ENCODE results near the gene SERPINA1. TPM values are rescaled to one million over a fixed set of nuclear protein-coding genes. Genes with fewer than 3 reads are reported as not detected.

Gene SERPINA1
- total RNA-seq, 1 experiment from 2014 or later = 4.9 TPM

DNA sequence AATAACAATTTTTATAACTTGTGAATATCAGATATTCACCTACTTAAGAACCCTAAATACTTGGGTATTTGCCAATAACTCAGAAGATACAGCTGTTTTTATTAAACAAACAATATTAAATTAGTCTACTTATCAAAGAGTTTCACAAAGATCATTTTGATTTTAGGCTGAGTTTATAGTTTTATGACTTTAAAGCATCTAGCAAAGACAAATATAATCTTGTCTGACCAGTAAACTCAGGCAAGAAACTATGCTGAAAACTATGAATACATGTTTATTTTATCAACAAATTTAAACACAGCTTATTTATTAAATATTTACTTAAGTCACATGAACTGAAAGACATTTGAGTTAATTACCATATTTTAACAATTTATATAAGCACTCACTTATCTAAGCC lies 18.5 kb upstream of the SERPINA1 start:
- Histone ChIP-seq H3K27ac (ENCODE audit: low read length) (no peak overlapping the region), H3K4me1 (ENCODE audit: control insufficient read depth, insufficient read depth, low read length) (no peaks in the 10 kb centered on the region), H3K4me3 (ENCODE audit: low read depth in 2 of 2, low read length in 2 of 2) (no peak overlapping the region), H3K36me3 (ENCODE audit: control insufficient read depth, insufficient read depth, low read length) (no peaks in the 10 kb centered on the region), H3K27me3 (ENCODE audit: control insufficient read depth, insufficient read depth, low read length) (no peaks in the 10 kb centered on the region), H3K9me3 (ENCODE audit: control insufficient read depth, insufficient read depth, low read depth, low read length) (peaks cover 5% of the 10 kb centered on the region; the same call in 1 of the 2 replicates)
- CTCF ChIA-PET = no interaction called here
- no peak for ATAC-seq
- no TSS peak for BruUV-seq (replicated peaks)
- intact Hi-C loops (cut with micrococcal nuclease; ENCODE audit: unreplicated experiment) (no loop called here), in situ Hi-C loops (cut with HindIII; ENCODE audit: low pct_unique_long_range_greater_than_20kb, low sequenced_read_pairs) (no loop called here)
- no peak for DNase-seq (ENCODE audit: low read depth, low spot score)
- no peak for TF ChIP-seq TCF7L2 (IDR thresholded peaks at IDR 0.05; ENCODE audit: low read depth, low read length)
- no peak for TF ChIP-seq POLR2AphosphoS5 (IDR thresholded peaks at IDR 0.05; ENCODE audit: low read depth, low read length)
- TF ChIP-seq, protein P1, sequence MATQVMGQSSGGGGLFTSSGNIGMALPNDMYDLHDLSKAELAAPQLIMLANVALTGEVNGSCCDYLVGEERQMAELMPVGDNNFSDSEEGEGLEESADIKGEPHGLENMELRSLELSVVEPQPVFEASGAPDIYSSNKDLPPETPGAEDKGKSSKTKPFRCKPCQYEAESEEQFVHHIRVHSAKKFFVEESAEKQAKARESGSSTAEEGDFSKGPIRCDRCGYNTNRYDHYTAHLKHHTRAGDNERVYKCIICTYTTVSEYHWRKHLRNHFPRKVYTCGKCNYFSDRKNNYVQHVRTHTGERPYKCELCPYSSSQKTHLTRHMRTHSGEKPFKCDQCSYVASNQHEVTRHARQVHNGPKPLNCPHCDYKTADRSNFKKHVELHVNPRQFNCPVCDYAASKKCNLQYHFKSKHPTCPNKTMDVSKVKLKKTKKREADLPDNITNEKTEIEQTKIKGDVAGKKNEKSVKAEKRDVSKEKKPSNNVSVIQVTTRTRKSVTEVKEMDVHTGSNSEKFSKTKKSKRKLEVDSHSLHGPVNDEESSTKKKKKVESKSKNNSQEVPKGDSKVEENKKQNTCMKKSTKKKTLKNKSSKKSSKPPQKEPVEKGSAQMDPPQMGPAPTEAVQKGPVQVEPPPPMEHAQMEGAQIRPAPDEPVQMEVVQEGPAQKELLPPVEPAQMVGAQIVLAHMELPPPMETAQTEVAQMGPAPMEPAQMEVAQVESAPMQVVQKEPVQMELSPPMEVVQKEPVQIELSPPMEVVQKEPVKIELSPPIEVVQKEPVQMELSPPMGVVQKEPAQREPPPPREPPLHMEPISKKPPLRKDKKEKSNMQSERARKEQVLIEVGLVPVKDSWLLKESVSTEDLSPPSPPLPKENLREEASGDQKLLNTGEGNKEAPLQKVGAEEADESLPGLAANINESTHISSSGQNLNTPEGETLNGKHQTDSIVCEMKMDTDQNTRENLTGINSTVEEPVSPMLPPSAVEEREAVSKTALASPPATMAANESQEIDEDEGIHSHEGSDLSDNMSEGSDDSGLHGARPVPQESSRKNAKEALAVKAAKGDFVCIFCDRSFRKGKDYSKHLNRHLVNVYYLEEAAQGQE (IDR thresholded peaks at IDR 0.05; ENCODE audit: insufficient read depth in 1 of 2, low read depth in 2 of 2, low read length in 1 of 2) = no peak
- no peak for TF ChIP-seq SIN3A (IDR thresholded peaks at IDR 0.05; ENCODE audit: borderline replicate concordance, insufficient read depth, low read depth, low read length)
- TF ChIP-seq, protein P2, sequence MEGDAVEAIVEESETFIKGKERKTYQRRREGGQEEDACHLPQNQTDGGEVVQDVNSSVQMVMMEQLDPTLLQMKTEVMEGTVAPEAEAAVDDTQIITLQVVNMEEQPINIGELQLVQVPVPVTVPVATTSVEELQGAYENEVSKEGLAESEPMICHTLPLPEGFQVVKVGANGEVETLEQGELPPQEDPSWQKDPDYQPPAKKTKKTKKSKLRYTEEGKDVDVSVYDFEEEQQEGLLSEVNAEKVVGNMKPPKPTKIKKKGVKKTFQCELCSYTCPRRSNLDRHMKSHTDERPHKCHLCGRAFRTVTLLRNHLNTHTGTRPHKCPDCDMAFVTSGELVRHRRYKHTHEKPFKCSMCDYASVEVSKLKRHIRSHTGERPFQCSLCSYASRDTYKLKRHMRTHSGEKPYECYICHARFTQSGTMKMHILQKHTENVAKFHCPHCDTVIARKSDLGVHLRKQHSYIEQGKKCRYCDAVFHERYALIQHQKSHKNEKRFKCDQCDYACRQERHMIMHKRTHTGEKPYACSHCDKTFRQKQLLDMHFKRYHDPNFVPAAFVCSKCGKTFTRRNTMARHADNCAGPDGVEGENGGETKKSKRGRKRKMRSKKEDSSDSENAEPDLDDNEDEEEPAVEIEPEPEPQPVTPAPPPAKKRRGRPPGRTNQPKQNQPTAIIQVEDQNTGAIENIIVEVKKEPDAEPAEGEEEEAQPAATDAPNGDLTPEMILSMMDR (IDR thresholded peaks at IDR 0.05) = no peak
- POLR2A ChIA-PET = no interaction called here

DNA sequence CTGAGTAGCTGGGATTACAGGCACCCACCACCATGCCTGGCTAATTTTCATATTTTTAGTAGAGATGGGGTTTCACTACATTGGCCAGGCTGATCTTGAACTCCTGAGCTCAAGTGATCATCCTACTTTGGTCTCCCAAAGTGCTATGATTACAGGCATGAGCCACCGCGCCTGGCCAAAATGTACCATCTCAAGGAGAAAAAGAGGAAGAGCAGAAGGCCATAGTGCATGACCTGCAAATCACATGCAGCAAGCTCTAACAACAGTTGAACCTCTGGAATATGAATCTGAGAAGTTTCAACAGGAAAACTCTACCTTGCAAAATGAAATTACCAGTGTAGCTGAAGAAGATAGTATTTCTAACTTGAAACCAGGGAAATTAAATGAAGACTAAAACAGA lies 17.1 kb upstream of the SERPINA1 start:
- BruUV-seq (replicated peaks) = no TSS peak
- no peak for ATAC-seq
- POLR2A ChIA-PET = no interaction called here
- Histone ChIP-seq H3K4me3 (ENCODE audit: low read depth in 2 of 2, low read length in 2 of 2) (no peak overlapping the region), H3K27me3 (ENCODE audit: control insufficient read depth, insufficient read depth, low read length) (no peaks in the 10 kb centered on the region), H3K27ac (ENCODE audit: low read length) (no peak overlapping the region), H3K9me3 (ENCODE audit: control insufficient read depth, insufficient read depth, low read depth, low read length) (peaks cover 5% of the 10 kb centered on the region; the same call in 1 of the 2 replicates), H3K36me3 (ENCODE audit: control insufficient read depth, insufficient read depth, low read length) (no peaks in the 10 kb centered on the region), H3K4me1 (ENCODE audit: control insufficient read depth, insufficient read depth, low read length) (no peaks in the 10 kb centered on the region)
- CTCF ChIA-PET = no interaction called here
- no peak for DNase-seq (ENCODE audit: low read depth, low spot score)
- in situ Hi-C loops (cut with HindIII; ENCODE audit: low pct_unique_long_range_greater_than_20kb, low sequenced_read_pairs) (no loop called here), intact Hi-C loops (cut with micrococcal nuclease; ENCODE audit: unreplicated experiment) (no loop called here)
- TF ChIP-seq, protein P2 (IDR thresholded peaks at IDR 0.05) = no peak
- TF ChIP-seq POLR2AphosphoS5 (IDR thresholded peaks at IDR 0.05; ENCODE audit: low read depth, low read length) (no peak), TCF7L2 (IDR thresholded peaks at IDR 0.05; ENCODE audit: low read depth, low read length) (no peak), SIN3A (IDR thresholded peaks at IDR 0.05; ENCODE audit: borderline replicate concordance, insufficient read depth, low read depth, low read length) (no peak)
- TF ChIP-seq, protein P1 (IDR thresholded peaks at IDR 0.05; ENCODE audit: insufficient read depth in 1 of 2, low read depth in 2 of 2, low read length in 1 of 2) = no peak

Measured in Panc1 (cell line).